Fibroblast of villous mesenchyme (primary cell): ENCODE results near the gene CCN2. TPM values are rescaled to one million over a fixed set of nuclear protein-coding genes. Genes with fewer than 3 reads are reported as not detected.

Source experiments
- DNase-seq: peaks from one replicate; pipeline ENCODE4 v3.0.0-alpha.2; 2010; ENCODE audit warnings: low read depth
- H3K4me3 ChIP-seq: 2 replicates; pipeline ENCODE4 v1.5.1; 2011; ENCODE audit warnings: low read depth, mild to moderate bottlenecking, low read length
- total RNA-seq: library from RNA; depleted of rRNA; stranded (reverse); fragments of >200 nt; gene quantifications from 2 replicates; pipeline ENCODE4 v1.2.3, GENCODE V29; 2012
- TF ChIP-seq, protein P1 (sequence below): IDR thresholded peaks from 2 replicates; pipeline ENCODE4 v1.5.1; 2012; ENCODE audit warnings: low read depth, mild to moderate bottlenecking, low read length; ENCODE audit not compliant: insufficient read depth

Gene CCN2
- total RNA-seq, 1 donor: 177 TPM

DNA sequence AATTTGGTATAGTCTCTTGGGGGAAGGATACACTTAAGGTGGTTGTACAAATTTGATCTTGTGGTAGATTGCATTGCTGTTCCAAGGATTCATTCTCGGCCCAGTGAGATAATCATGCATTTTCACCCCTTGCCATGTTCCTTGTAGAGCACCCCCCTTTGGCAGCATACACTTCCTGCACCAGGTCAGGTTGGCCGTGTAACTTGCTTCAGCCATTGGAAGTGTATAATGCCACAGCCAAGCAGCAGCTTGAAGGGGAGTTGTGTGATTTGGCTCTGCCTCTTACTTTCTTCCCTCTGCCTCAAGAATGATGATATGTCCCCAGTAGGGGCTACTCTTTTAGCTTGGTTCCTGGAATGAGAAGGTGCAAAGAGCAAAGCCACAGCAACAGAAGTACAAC lies 21.9 kb downstream of the CCN2 start:
- no peak for DNase-seq
- TF ChIP-seq, protein P1, sequence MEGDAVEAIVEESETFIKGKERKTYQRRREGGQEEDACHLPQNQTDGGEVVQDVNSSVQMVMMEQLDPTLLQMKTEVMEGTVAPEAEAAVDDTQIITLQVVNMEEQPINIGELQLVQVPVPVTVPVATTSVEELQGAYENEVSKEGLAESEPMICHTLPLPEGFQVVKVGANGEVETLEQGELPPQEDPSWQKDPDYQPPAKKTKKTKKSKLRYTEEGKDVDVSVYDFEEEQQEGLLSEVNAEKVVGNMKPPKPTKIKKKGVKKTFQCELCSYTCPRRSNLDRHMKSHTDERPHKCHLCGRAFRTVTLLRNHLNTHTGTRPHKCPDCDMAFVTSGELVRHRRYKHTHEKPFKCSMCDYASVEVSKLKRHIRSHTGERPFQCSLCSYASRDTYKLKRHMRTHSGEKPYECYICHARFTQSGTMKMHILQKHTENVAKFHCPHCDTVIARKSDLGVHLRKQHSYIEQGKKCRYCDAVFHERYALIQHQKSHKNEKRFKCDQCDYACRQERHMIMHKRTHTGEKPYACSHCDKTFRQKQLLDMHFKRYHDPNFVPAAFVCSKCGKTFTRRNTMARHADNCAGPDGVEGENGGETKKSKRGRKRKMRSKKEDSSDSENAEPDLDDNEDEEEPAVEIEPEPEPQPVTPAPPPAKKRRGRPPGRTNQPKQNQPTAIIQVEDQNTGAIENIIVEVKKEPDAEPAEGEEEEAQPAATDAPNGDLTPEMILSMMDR: no peak
- no peak overlapping the region for H3K4me3 ChIP-seq

DNA sequence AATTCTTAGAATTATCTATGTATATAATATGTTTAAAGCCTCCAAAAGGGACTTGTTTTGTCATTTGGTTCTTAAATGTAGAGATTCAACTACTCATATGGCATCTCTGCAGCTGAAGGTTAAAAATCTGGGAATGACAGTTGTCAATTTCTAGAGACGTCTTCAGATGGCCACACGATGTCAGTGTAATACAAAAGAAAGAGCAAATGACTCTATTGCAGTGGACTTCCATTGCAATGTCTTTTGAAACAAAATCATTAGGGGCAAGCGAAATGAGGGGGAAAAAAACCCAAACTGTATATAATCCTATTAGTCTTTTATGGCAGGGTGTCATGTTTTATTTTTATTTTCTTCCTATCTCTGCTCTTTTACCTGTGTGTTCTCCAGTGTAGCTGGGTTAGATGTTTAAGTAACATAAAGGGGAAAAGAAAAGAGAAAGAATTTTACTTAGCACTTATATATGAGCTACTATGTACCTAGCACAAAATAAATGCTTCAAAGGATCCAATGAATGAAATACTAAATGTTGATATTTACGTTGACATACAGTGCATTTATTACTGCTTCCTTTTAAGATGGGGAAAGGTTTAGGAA lies 26.2 kb downstream of the CCN2 start:
- DNase-seq: peak; percentile 56
- TF ChIP-seq, protein P1: peak; percentile 70
- no peak overlapping the region for H3K4me3 ChIP-seq

DNA sequence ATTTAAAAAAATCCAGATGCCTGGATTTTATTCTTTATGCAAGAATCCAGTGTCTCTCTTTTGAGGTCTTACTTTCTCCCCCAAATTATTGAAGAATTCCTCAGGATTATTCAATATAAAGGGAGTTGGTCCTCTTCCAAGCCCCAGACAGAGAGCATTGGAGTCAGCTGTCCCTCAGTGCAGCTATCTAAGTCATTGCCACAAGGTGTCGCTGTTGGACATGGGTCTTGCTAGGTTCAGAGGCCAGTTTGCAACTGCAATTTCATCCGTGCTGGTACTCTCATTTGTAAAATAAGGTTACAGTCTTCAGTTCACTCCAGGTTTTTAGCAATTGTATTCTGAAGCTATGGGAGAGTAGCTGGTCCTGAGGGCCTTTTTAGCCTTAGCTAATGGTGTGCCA lies 27.8 kb downstream of the CCN2 start:
- no peak overlapping the region for H3K4me3 ChIP-seq
- TF ChIP-seq, protein P1: peak; percentile 81
- DNase-seq: peak; percentile 72

DNA sequence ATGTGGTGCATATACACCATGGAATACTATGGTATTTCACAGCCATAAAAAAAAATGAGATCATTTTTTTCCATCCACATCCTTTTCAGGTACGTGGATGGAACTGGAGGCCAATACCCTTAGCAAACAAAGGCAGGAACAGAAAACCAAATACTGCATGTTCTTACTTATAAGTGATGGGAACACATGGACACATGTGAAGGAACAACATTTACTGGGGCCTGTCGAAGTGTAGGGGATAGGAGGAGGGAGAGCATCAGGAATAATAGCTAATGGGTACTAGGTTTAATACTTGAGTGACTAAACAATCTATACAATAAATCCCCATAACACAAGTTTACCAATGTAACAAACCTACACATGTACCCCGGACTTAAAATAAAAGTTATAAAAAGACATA lies 30.5 kb downstream of the CCN2 start:
- TF ChIP-seq, protein P1: no peak
- H3K4me3 ChIP-seq: no peak overlapping the region

DNA sequence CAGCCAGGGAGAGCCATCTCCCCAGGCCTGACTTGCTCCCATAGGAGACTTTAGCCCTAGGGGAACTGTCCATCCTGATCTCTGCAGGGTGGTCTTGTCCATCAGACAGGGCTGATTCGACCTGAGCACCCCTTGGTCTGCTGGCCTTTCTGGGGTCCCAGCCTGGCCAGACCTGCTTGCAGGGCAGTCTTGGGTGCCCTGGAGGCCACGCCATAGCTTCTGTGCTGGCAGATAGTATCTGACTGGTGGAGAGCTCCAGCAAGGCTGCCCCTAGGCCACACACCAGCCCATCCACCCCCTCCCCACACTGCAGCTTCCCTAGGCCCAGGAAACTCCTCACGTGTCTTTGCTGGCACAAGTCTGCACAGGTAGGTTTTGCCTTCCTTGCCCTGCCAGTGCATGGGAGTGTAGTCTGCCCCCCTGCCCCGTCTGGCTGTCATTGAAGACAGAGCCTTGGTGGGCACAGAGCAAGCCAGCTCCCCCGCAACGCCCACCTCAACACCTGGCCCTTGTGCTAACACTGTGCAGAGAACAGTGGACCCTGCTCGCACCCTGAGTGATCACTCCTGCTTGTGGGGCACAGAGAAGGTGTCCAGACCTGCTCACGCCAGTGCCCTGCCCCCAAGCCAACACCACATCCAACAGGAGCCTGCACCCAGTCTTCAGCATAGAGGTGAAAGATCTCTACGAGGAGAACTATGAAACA lies 32.4 kb downstream of the CCN2 start:
- TF ChIP-seq, protein P1: no peak
- no peak for DNase-seq
- no peak overlapping the region for H3K4me3 ChIP-seq

More for the DNA sequence above, 30.5 kb downstream of the CCN2 start:
- no peak for DNase-seq

DNA sequence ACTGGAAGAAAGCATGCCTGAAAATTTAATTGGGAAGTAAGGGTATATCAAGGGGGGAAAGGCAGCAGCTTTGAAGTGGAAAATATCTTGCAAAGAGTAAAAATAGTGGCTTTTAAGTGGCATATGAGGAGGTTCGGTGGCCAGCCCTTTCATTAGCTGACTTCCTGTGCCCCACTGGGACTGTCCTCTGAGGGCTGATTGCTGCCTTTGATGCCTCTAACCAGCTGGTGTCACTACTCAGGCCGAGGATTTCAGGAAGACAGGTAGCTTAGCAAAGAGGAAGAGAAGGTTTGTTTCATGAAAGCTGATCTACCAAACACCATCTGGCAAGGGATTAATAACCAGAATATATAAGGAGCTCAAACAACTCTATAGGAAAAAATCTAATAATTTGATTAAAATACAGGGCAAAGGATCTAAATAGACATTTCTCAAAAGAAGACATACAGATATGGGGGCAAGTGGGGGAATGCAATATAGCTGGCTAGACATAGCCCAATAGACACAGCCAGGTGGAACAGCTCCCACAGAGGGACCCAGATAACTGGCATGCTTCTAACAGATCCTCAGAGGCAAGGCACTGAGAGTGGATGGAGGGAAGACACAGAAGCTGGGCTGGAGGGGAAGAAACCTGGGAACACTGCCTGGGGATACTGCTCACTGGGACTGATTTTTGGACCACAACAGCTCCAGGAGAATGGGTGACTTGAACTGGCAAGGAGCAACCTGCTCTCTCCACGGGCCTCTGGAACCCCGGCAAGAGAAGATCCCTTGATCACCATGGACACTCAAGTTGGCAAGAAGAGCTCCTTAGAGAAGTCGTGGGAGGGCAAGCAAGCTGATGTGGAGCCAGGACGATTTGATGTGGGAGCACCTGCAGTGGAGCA lies 33.2 kb downstream of the CCN2 start:
- TF ChIP-seq, protein P1: no peak
- no peak overlapping the region for H3K4me3 ChIP-seq

More for the DNA sequence above, 33.2 kb downstream of the CCN2 start:
- no peak for DNase-seq
